NCI-H82 treated with DMSO at 0.1 percent for 48 hours (cell line): ENCODE data around the gene MAP2K2.
"Not testable (repeated sequence)": the region's sequence is repeated elsewhere in the genome, so short reads cannot be mapped to it uniquely, and the experiment has no call there.

Experiments used
- DNase-seq: peaks from one replicate; lab custom pipeline; 2025; ENCODE audit not compliant: unreplicated experiment; lab: John Stamatoyannopoulos, UW

The MAP2K2 gene

DNA sequence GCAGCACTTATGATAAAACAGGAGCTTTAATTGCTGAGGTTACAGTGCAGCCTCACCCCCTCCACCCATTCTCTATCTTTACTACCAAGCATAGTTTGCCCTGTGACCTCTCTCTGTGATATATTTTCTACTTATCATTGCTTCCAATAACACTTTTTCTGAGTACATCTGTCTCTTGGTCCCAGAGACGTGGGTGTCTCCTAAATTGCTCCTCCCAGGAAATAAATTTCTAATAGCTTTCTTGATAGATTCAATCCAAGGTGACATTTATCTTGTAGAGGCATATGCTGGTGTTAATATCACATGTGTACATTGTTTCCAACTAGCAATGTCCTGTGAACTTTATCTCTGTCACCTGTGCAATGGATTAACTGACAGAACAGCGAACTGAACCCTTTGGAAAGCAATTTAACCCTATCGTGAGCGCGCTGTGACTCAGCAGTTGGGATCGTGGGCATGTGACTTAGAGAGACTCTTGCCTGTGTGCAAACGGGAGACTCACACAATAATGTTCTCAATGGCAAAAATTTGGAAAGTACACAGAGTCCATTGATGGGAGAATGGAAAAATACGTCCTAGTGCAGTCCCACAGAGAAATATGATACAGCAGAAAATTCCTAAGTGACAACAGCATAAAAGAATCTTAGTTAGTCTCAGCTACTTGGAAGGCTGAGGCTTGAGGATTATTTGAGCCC lies 7.0 kb upstream of the MAP2K2 start:
- DNase-seq = no peak

DNA sequence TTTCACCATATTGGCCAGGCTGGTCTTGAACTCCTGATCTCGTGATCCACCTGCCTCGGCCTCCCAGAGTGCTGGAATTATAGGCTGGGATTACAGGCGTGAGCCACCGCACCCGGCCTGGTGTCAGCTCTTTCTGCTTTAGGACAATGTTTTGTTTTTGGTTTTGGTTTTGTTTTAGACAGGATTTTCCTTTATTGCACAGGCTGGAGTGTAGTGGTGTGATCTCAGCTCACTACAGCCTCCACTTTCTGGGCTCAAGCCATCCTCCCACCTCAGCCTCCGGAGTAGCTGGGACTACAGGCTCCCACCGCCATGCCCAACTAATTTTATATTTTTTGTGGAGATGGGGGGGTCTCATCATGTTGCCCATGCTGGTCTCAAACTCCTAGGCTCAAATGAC lies 5.1 kb upstream of the MAP2K2 start:
- not testable (repeated sequence) for DNase-seq

DNA sequence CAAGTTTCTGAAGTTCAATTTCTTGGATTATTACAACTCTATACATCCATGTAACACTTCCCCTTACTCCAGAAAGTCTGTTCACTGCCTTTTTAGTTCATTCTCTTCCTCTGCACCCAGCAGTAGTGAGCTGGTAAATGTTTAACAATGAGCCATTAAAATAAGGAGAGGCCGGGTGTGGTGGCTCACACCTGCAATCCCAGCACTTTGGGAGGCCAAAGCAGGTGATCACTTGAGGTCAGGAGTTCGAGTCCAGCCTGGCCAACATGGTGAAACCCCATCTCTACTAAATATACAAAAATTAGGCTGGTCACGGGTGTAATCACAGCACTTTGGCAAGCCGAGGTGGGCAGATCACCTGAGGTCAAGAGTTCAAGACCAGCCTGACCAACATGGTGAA lies 3.4 kb upstream of the MAP2K2 start:
- DNase-seq = not testable (repeated sequence)

DNA sequence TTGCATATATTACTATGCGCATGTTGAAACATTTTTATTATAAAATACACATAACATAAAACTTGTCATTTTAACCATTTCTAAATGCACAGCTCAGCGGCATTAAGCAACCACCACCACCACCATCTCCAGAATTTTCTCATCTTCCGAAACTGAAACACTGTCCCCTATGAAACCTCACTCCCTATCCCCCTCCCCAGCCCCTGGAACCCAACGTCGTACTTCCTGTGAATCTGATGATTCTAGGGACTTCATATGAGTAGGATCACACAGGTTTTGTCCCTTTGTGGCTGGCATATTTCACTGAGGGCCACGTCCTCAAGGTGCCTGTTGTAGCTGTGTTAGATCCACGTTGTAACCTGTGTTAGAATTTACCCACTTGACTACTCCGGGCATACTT lies 716 bp upstream of the MAP2K2 start:
- DNase-seq = no peak

DNA sequence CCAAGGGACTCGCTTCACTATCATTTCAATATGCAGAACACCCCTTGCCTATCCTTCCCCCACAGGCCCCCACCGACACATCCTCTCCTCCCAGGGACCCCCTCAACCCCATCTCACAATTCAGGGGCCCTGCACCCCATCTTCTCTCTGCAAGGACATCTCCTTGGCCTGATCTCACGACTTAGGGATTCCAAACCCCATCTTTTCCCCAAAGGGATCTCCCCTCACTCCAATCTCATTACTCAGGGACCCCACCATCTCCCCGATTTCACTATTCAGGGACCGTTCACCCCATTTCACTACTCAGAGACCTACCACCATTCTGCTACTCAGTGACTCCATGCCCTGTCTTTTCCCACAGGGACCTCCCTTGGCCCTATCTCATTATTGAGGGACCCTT lies 1.4 kb downstream of the MAP2K2 start:
- DNase-seq = no peak

DNA sequence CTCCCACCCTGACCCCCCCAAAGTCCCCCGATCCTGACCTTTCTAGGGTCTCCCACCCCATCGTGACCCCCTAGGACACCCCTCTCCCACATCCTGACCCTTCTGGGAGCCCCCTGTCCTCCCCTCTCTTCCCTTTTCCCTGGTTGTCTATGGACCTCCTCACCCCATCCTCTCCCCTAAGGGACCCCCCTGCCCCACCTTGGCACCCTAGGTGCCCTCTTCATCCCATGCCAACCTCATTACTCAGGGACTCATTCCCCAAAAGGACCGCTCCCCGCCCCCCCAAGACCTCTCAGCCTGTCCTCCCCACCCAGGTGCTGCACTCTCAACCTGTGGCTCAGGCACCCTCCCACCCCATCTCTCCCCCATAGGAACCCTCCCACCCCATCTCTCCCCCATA lies 2.1 kb downstream of the MAP2K2 start:
- DNase-seq = no peak

DNA sequence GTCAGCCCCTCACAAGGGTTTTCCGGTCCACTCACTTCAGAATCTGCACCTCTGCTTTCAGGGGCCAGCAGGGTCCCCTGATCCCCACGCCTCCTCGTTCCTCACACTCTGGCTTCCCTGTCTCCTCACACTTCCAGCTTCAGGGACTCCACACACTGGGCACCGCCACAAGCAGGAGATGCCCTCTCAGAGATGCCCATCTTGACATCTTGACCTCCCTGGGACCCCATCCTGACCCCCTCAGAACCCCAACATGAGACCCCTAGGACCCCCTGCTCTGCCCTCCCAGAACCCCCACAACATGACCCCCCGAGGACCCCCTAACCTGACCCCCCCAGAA lies 2.7 kb downstream of the MAP2K2 start:
- no peak for DNase-seq

DNA sequence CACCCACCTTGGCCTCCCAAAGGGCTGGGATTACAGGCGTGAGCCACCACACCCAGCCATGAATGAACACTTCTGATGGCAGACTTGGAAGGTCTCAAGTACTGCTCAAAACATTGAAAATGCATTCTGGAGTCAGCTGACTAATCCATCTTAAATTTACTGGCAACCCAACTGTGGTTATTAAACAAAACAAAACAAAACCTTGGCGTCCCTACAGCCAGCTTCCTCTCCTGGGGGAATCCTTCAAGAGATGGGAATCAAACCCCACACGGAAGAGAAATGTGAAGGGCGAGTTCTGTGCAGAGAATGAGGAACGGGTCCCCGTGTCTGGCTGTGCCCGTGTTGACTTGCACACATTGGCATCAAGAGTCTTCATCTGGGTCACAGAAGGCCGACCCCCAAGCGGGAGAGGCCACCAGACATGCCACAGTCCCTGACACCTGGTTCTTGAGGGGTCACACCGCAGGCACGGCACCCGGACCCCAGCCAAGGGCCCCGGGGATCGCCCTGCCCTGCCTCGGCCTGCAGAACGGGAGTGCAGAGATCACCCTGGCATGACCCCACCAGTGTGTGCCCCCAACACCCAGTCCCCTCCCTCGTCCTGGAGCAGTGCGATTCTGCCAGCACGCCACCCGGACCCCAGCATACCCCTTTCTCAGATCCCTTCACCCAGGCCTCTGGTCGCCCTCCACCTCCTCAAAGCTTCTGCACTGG lies 3.2 kb downstream of the MAP2K2 start:
- DNase-seq = no peak

DNA sequence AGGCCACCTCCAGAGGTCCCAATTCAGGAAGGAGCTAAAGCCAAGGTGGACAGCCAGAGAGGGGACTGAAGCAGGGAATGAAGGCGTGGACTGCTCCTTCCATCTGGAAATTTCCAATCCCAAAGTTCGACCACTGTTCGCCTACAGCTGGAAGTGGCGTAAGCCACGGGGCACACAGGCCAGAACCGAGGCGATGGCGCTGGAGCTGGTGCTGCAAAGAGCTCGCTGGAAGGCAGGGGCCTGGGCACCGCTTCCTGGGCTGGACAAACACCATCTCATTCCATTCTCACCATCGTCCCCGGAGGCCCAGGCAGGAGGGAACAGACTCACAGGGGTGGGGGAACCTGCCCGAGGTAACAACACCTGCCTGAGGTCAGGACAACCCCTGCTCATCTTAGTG lies 4.2 kb downstream of the MAP2K2 start:
- no peak for DNase-seq

DNA sequence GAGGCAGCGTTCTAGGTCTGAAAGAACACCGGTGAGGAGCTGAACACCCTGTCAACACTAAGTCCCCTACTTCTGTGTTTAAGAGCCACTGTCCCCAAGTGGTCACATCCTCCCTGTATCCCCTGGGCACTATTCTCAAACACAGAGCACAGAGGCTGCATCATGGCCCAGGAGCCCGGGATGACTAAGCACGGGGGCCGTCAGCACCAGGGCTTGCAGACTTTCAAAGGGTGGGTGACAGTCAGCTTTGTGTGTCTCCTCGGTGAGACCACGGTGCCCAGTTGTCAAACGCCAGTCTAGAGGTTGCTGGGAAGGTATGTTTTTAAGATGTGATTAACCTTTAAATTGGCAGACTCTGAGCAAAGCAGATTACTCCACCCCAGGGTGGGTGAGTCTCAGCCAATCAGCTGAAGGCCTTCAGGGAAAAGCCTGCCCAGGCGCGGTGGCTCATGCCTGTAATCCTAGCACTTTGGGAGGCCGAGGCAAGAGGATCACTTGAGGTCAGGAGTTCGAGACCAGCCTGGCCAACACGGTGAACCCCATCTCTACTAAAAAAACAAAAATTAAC lies 8.0 kb downstream of the MAP2K2 start:
- peak; percentile 9 for DNase-seq

DNA sequence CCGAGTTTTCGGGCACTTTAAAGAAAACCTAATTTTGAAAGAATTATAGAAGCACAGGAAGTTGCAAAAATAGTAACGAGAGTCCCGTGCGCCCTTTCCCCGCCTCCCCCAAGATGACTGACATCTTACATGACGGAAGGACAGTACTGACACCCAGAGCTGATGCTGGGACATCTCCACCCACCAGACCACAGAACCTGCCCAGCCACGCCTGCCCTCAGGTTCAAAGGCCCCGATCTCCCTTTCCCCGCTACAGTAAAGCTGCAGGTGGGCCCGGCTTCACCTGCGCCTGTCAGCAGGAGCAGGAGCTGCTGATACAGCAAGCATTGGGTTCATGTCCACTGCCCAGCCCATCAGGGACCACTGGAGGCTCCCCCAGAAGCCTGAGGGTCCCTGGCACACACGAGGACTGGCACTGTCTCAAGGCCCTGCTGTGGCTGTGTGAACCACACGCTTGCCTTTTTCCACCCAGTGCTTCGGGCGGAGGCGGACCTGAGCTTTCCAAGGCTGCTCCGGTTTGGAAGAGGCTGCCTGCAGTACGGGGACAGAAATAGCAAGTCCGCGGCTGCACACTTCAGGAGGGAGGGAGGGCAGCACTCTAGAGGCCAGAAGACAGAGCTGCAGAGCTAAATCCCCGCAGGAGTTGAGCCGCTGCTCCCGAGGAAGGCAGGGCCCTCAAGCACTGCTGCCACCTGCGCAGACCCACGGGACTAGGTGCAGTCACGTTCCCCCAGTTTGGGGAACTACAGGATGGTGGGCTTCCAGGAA lies 8.7 kb downstream of the MAP2K2 start:
- no peak for DNase-seq

DNA sequence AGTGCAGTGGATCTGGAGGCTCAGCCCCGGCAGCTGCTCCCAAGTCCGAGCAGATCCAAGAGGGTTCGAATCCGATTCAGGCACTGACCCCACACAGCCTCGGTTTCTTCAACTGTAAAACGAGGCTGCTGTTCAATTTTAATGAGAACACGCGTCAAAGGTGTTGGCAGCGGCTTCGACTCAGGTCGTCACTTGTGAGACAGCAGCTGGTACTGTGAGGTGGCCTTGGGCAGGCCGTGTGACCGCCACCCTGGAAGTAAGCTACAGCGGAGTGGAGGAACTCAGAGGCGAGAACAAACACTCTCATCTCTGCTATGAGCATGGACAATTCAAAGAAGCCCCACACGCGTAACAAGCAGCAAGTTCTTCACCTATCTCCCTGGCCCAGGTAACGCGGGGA lies 9.7 kb downstream of the MAP2K2 start:
- DNase-seq = no peak

DNA sequence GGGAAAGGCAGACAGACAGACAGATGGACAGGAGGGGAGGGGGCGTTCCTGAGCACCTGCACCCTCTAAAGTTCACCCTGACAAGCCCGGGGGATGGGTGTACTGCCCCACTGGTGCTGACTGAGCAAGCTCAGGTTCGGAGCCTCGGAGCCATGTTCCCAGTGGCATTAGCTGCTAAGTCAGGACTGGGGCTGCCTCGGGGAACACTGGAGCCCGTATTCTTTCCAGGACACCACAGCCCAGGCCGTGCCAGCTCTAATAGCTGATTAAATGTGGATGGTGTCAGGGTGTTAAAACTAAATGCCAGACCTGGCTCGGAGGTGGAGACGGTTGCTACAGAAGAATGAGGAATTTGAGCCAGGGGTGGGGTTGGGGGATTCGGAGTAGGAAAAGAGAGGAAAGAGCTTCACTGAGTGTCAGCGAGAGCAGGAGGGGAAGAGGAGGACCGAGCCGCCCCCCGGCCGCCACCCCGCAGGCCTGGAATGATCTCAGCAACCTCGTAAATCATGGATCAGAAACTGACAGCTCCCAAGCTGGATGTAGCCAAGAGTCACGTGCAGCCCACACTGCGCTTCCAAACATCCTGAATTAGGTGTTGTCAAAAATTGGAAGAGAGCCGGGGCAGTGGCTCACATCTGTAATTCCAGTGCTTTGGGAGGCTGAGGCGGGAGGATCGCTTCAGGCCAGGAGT lies 10.4 kb downstream of the MAP2K2 start:
- DNase-seq = no peak

DNA sequence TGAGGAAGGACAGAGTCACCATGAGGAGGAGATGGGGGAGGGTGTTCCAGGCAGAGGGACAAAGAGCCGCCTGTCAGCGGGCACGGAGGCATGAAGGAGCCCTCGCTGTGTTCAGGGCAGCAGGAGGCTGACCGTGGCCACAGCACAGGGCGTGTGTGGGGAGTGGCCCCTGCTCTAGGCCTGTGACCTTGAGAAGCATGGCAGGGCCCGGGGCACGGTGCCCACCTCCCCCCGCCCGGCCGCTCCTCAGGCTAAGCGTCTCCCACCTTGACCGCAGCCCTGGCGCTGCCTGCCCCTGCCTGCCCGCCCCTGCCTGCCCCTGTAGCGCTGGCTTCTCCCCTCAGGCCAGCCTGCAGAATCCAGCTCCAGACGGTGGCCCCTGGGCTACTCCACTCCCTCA lies 11.6 kb downstream of the MAP2K2 start:
- no peak for DNase-seq

DNA sequence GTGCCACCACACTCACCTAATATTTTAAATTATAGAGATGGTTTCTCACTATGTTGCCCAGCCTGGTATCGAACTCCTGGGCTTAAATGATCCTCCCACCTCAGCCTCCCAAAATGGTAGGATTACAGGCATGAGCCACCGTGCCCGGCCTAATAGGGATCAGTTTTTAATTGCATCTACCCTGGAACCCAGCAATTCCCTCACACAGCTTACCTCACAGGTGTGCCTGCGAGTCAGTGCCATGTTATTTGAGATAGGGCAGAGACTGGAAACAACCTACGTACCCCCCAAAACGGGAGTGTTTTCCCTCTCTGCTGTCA lies 14.3 kb downstream of the MAP2K2 start:
- no peak for DNase-seq

DNA sequence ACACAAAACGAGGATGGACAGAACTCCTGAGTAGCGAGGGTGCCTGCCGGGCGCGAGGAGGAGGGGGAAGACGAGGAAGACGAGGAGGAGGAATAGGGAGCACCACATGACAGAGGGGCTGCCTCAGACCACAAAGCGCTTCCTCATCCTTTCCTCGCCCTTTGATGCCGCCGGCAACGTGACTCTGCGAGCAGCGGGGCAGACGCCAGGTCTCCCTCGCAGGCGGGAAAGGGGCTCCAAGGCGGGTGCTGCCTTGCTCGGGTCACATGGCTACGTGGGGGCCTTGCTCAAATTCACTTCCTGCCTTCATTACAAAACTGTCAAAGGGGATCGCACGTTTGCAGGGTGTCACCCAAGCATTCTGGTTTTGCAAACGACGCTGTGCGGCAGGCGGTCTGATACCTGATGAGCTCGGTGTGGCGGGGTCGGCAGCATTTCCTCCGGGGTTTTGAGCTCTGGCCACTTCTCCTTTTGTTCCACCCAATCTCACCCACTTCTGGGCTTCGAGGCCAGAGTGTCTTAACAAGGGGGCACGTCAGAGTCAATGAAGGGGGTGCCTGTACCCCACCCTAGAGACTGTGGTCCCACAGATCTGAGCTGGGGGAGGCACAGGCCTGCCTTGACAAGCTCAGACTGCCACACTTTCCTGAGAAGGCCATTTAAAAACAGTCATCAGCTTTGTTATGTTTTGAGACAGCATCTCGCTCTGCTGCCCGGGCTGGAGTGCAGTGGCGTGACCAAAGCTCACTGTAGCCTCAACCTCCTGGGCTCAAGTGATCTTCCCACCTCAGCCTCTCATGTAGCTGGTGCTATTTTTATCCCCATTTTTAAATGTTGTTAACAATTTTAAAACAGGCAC lies 14.9 kb downstream of the MAP2K2 start:
- no peak for DNase-seq

DNA sequence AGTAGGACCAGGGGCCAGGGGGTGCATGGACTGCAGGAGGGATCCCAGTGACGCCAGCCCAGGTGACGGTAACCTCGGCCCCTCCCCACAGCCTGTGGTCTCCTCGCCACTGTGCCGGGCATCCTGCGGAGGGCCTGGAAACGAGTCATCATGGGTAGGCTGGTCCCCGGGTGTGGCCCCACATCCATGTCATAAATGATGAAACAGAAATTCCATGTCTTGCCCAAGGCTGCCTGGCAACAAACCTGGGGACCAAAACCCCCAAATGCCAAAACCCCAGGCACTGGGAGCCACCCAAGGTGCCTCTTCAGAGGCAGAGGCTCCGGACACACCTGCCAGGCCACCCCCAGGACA lies 20.9 kb downstream of the MAP2K2 start:
- DNase-seq = no peak

DNA sequence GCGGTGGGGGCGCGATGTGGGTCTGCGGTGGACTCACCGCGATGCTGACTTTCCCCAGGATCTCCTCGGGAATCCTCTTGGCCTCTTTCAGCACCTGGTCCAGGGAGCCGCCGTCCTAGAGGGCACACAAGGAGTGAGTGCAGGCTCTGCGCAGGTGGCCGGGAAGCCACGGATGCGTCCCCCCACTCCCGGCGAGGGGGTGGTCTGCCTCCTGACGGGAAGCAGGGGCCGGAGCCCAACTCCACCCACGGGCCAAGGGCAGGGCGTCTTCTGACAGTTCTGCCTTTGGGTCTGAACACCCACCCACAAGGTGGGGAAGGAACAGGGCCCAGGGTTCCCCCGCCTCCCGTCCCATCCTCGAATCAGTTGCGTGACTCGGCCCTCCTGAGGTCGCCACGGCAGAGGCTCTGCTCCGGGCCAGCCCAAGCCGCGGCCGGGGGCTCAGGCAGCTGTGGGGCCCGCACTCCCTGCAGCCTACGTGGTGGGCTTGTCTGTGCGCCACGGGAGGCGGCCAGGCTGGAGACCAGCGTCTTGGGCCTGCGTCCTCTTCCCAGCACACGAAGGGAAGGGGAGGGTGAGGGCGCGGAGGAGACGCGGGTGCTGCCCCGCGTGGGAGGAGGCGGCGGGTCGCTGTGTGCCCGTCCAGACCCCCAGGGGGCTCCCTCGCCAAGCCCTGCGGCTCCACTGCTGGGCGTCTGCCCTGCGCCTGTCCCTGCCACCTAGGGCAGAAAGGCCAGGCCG lies 21.4 kb downstream of the MAP2K2 start:
- no peak for DNase-seq

DNA sequence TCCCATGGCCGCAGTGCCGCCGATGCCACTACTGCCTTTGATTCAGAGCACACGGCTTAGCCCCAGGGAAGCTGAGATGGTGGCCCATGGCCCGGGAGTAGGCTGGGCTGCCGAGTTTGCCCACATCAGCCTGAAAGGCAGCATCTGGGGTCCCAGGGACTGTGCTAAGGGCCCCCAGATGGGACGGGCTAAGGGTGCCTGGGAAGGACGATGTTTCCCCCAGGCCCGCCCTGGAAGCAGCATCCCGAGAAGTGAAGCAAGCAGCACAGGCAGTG lies 22.5 kb downstream of the MAP2K2 start:
- DNase-seq = no peak
